GM19099 (cell line): ENCODE data around the gene PROSER3.

Source experiments
- POLR2A ChIP-seq: IDR thresholded peaks from 3 replicates; pipeline ENCODE4 v1.6.1; 2011; ENCODE audit warnings: low read depth; ENCODE audit not compliant: insufficient read length; ENCODE audit errors: extremely low read depth

PROSER3 gene

DNA sequence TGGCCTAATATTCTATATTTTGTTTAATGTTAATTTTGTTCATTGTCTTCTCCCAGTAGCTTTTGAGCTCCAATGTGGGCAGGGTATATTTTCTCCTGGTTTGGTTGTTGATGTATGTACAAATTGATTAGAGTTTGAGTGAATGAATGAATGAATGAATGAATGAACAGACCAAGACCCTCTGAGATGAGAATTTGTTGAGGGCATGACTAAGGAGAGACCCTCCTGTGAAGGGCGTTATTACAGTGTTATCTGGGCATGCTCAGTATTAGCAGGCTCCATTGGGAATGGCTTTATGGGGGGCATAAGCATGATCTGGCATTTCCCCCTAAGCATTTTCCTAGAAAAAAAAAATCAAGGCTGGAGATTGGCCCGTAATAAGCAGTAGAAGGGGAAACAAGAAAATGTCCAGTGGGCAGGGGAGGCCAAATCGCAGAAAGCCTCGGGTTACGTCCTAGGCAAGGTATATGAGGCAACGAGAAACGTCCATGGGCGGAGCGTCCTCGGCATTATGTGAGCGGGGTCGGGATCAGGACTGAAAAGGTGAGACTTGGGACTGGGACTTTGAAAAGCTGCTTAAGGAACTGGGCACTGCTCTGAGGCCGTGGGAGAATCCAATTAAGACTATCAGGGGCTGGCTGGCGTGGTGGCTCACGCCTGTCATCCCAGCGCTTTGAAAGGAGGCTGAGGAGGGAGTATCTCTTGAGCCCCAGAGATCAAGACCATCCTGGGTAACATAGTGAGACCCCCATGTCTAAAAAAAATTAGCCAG lies 16.5 kb downstream of the PROSER3 start:
- no peak for TF ChIP-seq POLR2A

DNA sequence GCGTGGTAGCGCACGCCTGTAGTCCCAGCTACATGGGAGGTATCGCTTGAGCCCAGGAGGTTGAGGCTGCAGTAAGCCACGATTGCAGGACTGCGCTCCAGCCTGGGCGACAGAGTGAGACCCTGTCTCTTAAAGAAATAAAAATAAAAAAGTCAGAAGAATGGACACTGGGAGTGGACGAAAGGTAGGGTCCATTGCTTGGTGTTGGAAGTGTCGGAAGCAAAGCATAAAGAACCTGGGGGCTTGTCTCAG lies 17.0 kb downstream of the PROSER3 start:
- no peak for TF ChIP-seq POLR2A

DNA sequence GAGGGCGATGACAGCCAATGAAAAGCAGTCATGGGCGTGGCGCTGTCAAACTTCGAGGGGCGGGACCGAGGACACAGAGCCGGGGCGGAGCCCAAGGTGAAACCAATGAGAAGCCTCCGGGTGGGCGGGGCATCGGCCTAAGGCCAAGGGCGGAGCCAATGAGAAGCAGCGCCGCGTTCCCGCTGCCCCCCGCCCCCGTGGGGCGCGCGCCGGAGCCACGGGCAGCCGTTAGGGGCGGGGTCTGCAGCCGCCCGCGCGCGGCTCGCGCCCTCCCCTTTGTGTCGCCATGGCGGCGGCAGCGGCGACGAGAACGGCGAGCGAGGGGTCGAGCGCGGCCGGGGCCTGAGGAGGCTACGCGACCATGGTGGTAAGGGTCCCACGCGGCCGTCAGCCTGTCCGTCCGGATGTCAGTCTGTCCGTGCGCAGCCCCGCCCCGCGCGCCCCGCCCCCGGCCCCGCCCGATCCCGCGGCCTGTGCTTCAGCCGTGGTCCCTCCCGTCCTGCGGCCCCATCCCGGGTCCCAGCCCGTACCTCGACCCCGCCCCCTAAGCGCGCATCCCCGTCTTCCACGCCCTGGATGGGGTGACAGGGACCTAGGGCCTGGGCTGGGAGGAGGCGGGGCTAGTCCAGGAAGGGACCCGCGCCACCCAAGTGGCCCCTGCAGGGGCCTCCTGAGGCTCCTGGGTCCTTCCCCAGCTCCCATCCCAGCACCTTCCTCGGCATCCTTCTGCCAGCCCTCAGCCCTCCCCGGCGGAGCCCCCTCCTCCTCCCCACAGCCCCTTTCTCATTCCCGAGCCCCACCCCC lies 17.5 kb downstream of the PROSER3 start, which contains the start of gene ARHGAP33:
Gene ARHGAP33 (plus strand): TSS at position 267 of the 804 bp plus-strand sequence. CDS start 95 bp downstream, at position 362.
- TF ChIP-seq POLR2A: peak; percentile 67

DNA sequence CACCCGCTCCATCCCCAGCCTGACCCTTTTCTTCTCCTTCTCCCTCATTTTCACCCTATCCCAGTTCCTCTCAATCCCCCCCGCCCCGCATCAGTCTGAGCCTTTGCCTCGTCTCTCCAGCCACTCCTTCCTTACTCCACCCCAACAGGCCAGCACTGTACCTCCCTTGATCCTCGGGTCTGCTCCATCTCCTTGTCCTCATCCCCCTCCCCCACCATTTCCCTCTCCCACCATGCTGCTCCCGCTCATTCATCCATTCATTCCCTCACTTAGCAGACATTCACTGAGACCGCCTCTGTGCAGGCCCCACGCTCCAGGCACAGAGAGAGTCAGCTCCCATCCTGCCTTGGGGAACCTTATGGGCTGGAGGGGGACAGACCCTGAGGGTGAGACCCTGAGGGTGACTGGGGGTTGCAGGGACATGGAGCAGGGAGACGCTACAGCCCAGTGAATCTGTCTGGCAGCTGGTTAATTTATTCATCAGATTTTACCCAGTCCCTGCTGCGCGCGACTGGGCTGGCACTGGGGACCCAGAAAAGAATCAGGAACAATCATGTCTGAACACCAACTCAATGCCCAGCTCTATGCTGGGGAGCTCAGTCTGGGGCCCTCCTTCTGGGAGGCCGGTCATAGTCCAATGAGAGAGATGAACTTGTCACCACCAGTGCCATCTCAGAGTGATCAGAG lies 18.3 kb downstream of the PROSER3 start:
- TF ChIP-seq POLR2A: no peak

DNA sequence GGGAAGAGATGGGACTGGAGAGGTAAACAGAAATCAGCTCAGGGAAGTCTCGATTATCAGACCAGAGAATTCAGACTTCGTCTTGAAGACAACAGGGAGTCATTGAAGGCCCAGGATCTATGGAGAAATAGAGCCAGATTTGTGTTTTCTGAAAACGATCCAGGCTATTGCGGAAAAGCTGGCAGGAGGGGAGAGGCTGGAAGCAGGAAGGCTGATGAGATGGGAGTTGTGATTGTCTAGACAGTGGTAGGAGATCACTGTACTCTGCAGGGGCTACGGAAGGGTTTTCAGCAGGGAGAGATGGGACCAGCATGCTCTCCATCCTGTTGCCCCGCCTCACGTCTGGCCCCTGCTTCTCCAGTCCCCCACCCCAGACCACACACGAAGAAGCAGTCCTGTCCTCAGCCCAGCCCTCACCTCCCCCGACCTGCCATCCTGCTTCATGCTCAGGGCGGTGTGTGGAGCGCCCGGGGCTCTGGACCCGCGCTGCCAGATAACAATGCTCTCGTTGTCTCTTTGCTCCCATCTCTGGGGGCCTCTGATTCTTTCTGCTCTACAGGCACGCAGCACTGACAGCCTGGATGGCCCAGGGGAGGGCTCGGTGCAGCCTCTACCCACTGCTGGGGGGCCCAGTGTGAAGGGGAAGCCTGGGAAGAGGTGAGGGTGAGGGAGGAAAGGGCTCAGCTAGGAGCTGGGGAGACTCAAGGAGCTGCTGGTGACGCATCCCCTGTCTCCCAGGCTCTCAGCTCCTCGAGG lies 19.3 kb downstream of the PROSER3 start:
- no peak for TF ChIP-seq POLR2A

DNA sequence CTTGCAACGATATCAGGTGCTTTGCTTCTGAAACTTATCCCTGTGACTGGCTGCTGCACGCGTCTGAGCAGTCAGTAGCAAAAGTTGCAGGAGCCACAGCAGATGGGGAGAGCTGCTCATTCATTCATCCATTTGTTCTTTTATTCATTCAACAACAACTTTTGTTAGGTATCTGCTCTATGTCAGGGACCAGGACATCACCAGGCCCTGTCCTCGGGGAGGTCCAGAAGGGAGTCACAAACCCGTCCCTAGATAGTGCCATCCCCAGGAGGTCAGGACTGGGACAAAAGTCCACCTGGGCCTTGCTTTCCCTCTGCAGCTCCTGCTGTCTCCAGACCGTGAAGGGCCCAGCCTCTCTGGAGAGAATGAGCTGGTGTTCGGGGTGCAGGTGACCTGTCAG lies 20.0 kb downstream of the PROSER3 start:
- no peak for TF ChIP-seq POLR2A

DNA sequence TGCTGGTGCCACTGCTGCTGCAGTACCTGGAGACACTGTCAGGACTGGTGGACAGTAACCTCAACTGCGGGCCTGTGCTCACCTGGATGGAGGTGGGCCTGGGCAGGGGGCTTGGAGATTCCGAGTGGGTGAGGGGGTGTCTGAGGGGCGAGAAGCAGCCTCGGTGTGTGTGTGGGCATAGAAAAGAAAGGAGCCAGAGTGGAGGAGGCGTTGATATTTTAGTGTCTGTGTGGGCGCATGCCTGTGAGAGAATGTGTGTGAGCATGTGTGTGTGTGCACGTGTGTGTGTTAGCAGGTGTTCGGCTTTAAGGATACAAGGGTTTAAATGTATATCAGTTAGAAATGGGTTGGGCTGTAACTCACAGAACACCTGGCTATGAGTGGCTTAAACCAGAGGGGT lies 21.1 kb downstream of the PROSER3 start:
- TF ChIP-seq POLR2A: no peak

DNA sequence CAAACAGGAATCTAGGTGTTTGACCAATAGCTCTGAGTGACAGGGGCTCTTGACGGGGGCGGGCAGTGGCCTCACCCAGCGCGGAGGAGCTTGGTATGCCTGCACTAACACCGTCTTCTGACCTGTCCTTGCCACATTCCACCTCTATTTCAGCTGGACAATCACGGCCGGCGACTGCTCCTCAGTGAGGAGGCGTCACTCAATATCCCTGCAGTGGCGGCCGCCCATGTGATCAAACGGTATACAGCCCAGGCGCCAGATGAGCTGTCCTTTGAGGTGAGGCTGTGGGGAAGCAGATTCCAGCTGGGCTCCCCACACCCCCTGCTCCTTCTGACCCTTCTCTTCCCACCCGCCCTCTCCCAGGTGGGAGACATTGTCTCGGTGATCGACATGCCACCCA lies 22.1 kb downstream of the PROSER3 start:
- TF ChIP-seq POLR2A: no peak

DNA sequence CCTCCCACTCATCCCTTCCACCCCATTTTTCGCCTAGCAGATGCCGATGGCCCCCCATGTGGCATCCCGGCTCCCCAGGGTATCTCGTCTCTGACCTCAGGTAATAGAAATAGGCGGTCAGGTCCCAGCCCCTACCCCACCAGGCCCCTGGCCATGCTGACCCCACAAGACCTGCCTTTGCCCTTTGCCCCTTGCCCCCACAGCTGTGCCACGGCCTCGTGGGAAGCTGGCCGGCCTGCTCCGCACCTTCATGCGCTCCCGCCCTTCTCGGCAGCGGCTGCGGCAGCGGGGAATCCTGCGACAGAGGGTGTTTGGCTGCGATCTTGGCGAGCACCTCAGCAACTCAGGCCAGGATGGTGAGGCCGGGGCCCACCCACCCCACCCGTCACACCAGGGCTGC lies 22.7 kb downstream of the PROSER3 start:
- no peak for TF ChIP-seq POLR2A

DNA sequence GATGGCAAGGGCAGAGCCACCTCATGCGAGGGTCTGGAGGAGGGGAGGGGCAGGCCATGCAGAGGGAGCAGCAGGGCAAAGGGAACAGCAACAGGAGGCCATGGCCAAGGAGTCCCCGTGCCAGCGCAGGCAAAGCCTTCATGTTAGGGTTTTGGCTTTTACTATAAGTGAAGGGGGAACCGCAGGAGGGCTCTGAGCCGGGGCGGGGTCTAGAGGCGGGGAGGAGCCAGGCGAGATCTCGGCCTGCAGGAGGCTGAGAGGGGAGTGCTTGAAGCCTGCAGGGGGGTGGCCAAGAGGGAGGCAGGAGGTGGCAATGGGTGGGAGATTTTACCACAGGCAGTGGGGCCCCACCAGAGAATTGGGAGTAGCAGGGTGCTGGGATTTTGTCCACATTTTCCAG lies 23.7 kb downstream of the PROSER3 start:
- TF ChIP-seq POLR2A: no peak

DNA sequence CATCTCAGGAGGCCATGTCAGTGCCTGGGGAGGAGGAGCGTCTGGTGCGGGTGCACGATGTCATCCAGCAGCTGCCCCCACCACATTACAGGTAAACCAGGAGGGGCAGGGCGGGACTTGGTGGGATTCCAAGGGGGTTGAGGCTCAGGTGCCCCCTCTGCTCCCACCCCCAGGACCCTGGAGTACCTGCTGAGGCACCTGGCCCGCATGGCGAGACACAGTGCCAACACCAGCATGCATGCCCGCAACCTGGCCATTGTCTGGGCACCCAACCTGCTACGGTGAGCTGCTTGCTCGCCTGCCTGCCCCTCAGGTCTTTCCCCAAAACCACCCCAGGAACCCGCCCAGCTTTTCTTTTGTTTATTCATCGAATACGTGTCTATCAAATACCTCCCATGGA lies 24.6 kb downstream of the PROSER3 start:
- no peak for TF ChIP-seq POLR2A

DNA sequence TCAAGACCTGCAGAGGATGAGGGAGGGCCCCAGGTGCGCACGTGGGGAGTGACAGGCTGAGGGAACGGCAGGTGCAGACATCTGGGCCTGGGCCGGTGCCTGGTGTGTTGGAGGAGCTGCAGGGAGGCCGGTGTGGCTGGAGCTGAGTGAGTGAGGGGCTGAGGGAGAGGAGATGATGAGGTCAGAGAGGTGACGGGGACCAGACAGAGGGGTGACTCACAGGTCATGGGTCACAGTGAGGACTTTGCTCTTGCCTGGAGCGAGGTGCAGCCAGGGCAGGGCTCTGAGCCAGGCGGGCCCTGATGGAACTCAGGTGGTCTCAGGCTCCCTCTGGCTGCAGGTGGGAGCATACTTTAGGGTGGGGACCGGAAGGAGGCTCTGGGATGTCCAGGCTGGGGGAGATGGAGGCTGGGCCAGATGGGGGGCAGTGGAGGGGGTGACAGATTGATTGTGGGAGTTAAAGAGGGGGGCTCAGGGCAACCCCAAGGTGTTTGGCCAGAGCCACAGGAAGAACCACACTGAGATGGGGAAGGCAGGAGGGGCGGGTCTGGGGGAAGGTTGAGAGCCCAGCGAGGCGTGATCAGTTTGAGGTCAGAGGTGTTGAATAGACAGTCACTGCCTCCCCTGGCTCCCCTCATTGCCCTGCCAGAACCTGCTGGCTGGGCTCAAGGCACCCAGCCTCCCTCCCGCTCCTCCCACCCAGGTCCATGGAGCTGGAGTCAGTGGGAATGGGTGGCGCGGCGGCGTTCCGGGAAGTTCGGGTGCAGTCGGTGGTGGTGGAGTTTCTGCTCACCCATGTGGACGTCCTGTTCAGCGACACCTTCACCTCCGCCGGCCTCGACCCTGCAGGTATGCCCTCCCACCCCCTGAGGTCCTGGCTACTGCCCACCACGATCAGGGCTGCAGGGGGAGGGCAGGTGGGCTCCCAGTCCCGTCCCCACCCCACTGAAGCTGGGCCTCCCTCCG lies 25.8 kb downstream of the PROSER3 start:
- no peak for TF ChIP-seq POLR2A

DNA sequence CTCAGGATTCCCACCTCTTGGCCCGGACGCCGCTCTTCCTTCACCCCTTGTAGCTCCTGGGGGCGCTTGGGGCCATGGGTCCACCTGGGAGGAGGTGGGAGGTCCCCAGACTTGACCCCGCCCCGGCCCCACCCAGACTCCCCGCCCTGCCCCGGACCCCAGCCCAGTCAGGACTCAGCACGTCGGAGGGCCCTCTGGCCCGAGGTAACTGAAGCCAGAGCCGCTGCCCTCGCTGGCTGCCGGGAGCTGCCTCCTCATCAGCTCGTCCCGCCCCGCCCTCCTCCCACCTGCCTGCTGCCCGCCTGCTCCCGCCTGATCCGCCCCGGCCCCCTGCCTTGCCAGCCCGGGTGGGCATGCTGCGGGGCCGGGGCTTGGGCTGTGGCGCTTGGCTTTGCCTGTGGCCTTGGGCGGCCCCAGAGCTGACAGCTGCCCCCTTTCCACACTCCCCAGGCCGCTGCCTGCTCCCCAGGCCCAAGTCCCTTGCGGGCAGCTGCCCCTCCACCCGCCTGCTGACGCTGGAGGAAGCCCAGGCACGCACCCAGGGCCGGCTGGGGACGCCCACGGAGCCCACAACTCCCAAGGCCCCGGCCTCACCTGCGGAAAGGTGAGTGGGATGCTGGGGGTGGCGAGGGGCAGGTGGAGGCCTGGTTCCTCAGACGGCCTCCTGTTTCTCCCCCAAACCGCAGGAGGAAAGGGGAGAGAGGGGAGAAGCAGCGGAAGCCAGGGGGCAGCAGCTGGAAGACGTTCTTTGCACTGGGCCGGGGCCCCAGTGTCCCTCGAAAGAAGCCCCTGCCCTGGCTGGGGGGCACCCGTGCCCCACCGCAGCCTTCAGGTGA lies 26.7 kb downstream of the PROSER3 start:
- TF ChIP-seq POLR2A: no peak
